ENCODE measurements around the gene AATK.

Gene AATK

DNA sequence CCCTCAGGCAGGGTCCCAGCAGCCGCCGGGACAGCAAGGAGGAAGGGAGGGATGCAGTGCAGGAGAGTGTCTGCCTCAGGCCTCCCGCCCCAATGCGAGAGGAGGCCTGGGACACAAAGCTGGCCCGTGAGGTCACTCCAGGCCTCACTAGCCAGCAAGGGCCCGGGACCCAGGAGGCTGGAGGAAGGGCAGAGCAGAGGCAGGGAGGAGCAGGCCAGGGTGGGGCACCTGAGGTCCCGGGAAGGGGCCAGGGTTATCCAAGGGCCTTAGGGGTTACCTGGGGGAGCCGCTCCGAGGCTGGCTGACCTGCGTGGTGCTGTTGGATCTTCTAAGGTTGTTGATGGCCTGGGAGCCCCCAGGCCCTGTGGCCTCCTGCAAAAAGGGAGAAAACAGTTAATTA lies 42.6 kb upstream of the AATK start:
- no peak for TF ChIP-seq CTCF (conservative IDR thresholded peaks at IDR 0.05; ENCODE audit: low read length)

DNA sequence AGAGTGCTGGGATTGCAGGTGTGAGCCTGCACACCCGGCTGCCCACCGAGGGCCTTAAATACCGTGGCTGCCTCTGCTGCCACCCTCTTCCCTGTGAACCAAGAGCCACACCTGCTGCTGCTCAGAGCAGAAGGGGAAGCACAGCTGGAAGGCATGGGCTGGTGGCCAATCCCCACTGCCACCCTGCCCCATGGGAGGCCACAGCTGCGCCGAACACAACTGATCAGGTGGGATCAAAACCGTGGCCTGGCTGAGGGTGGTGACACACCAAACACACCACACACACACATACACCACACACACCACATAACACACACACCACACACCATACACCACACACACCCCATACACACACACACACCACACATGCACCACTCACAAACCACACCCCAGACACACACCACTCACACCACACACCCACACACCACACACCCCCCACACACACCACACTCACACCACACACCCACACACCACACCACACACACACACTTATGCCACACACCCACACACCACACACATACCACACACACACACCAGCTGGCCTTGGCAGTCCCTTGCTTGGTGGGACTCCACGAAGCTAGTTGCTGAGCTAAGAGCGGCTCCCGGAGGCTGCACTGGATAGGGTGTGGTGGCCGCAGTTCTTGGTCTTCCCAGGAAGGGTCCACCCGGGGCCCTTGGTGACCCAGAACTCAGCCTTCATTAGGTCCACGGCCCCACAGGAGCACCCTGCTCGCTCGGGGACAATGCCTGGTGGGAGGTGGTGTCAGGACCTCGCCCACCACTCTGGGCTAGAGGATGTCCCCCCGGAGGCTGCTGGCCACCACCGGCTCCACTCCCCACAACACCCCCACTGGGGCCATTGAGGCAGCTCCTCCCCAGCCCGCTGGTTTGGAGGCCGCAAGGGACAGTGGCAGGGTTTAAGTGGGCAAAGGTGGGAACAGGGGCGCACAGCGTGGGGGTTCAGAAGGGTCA lies 41.9 kb upstream of the AATK start:
- no peak for TF ChIP-seq CTCF (conservative IDR thresholded peaks at IDR 0.05; ENCODE audit: low read length)
- H3K4me3 ChIP-seq (ENCODE audit: low read length): no peak overlapping the region
- no peak for DNase-seq (ENCODE audit: low read depth)

More for the DNA sequence above, 42.6 kb upstream of the AATK start:
- no peak for DNase-seq (ENCODE audit: low read depth)
- no peak overlapping the region for H3K4me3 ChIP-seq (ENCODE audit: low read length)

DNA sequence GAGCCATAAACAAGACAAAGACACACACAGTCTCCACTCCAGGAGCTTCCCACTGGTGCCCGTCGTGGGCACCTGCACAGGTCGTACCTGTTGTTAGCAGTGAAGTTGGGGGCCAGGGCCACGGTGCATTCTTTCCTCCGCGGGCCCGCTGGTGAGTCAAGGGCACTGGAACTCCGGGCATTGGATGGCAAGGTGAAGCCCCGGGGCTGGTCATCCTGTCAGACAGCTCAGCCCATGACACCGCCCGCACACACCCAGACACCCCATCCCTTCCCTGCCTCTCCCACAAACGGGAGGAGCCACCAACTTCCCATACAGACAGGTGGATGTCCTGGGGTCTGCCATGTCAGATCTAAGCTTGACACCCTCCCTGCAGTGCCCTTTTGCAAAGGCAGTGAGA lies 40.6 kb upstream of the AATK start:
- no peak for DNase-seq (ENCODE audit: low read depth)
- no peak for TF ChIP-seq CTCF (conservative IDR thresholded peaks at IDR 0.05; ENCODE audit: low read length)
- H3K4me3 ChIP-seq (ENCODE audit: low read length): no peak overlapping the region

DNA sequence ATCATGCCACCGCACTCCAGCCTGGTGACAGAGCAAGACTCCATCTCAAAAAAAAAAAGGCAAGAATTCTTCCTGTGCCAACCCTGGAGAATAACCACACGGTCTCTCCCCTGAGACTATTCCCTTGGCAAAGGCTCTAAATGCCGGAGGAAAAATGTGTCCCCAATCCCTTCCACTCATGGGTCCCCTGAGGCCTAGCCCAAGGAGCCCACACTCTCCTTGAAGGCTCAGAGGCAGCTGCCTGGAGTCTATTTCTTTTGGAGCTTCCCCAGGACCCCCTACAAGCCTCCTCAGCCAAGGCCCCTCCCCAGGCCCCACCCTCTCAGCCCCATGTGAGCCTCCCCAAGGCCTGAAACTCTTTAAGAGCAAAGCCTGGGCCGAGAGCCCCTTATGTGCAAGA lies 40.1 kb upstream of the AATK start:
- TF ChIP-seq CTCF (conservative IDR thresholded peaks at IDR 0.05; ENCODE audit: low read length): no peak
- H3K4me3 ChIP-seq (ENCODE audit: low read length): no peak overlapping the region
- DNase-seq (ENCODE audit: low read depth): no peak

GRCh38 chr17:81204578-81204977 lies 38.6 kb upstream of the AATK start:
- no peak for DNase-seq (ENCODE audit: low read depth)
- TF ChIP-seq CTCF (conservative IDR thresholded peaks at IDR 0.05; ENCODE audit: low read length): no peak
- H3K4me3 ChIP-seq (ENCODE audit: low read length): no peak overlapping the region

GRCh38 chr17:81203136-81203535 lies 37.1 kb upstream of the AATK start:
- TF ChIP-seq CTCF (conservative IDR thresholded peaks at IDR 0.05; ENCODE audit: low read length): no peak
- no peak for DNase-seq (ENCODE audit: low read depth)
- H3K4me3 ChIP-seq (ENCODE audit: low read length): no peak overlapping the region

- H3K4me3 ChIP-seq (ENCODE audit: low read length): no peak overlapping the region
- TF ChIP-seq CTCF (conservative IDR thresholded peaks at IDR 0.05; ENCODE audit: low read length): no peak
- DNase-seq (ENCODE audit: low read depth): no peak
Observed at GRCh38 chr17:81202318-81202717, 36.3 kb upstream of the AATK start.
